ENCODE measurements around the gene TMEM267. TPM values are rescaled to one million over a fixed set of nuclear protein-coding genes. Genes with fewer than 3 reads are reported as not detected.

The TMEM267 gene
- total and polyA plus RNA-seq, 10 of the 15 experiments (the other 5 are each of a cell fraction or from before 2014, with no cell fraction given), result 7.7 to 37.3 (median 13.3) TPM

DNA sequence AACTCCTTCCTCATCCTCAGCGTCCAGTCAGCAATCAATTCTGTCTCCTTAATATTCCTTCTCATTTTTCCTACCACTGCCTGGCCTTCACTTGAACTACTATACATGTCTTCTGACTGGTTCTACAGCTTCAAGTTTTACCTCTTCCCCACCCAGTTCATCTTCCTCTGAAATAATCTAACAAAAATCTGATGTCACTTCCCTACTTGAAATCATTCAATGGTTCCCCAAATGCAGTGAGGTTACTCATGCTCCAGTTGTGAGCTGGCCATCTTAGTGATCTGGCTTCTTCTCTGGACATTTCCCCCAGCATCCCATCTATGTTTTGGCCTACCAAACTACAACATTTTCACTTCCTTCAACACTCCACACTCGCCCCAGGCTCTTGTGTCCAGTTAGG, 14.9 kb upstream of the TMEM267 start:
- ChIA-PET RAD21 (ENCODE audit: unreplicated experiment) (interaction anchor here (1.2 to 2.2 kb wide), 2 partner anchors 14 kb away, joined by 4 to 16 read pairs; partner anchors contain the start of gene TMEM267), SMC1A (ENCODE audit: uncharacterized antibody, unreplicated experiment) (interaction anchor here (0.9 to 3.4 kb wide), 5 partner anchors 8 to 524 kb away, joined by 3 to 20 read pairs (median 3); partner anchors contain the start of gene TMEM267), CTCF (interaction anchor here (1.3 to 2.2 kb wide), 6 partner anchors 9 to 111 kb away, joined by 4 to 7 read pairs (median 6); partner anchors contain the start of gene TMEM267), POLR2A (interaction anchor here (3.5 kb wide), 1 partner anchor 14 kb away, joined by 16 read pairs; the partner anchor contains the start of gene TMEM267)
- no peak overlapping the region for H3K4me2 ChIP-seq (ENCODE audit: control insufficient read depth, insufficient read depth)
- FAIRE-seq, result no peak
- H3K9me3 ChIP-seq (replicated peaks; ENCODE audit: control insufficient read depth, insufficient read depth, low read length), result no peaks in the 10 kb centered on the region
- in situ Hi-C loops (cut with MboI), result no loop called here
- H3K4me3 ChIP-seq, result no peak overlapping the region
- 76% methylated on average over 2 of the region's 2 CpGs for WGBS (ENCODE audit: insufficient coverage, insufficient replicate concordance, low lambda C conversion rate, missing lambda C conversion rate)
- H2AFZ ChIP-seq (ENCODE audit: control insufficient read depth, low read depth, low read length), result no peak overlapping the region
- H3K4me1 ChIP-seq (ENCODE audit: control insufficient read depth, insufficient read depth, low read length), result no peaks in the 10 kb centered on the region
- H3K79me2 ChIP-seq (ENCODE audit: control insufficient read depth, insufficient read depth, low read length), result no peaks in the 10 kb centered on the region
- intact Hi-C loops (cut with micrococcal nuclease; ENCODE audit: unreplicated experiment), result no loop called here
- no peak overlapping the region for H3K9ac ChIP-seq (ENCODE audit: control insufficient read depth, insufficient read depth, low read length)
- ATAC-seq, result no peak; the same call in 2 of the 3 replicates
- no peaks in the 10 kb centered on the region for H4K20me1 ChIP-seq (ENCODE audit: control insufficient read depth, insufficient read depth)
- no peaks in the 10 kb centered on the region for H3K27me3 ChIP-seq (replicated peaks in 1 of 2; ENCODE audit: control insufficient read depth in 2 of 2, insufficient read depth in 2 of 2, low read length in 1 of 2)
- no peaks in the 10 kb centered on the region for H3K36me3 ChIP-seq (ENCODE audit: control insufficient read depth in 2 of 2, insufficient read depth in 2 of 2, low read length in 1 of 2)
- DNase-seq (ENCODE audit: low read depth, low spot score), result no peak
- no TSS peak for BruUV-seq (replicated peaks)
- TF ChIP-seq CEBPB (IDR thresholded peaks at IDR 0.05; ENCODE audit: borderline replicate concordance in 1 of 2, low read depth in 2 of 2, low read length in 2 of 2), result no peak
- TF ChIP-seq CBX5 (IDR thresholded peaks at IDR 0.05; ENCODE audit: low read depth), result no peak
- no peak for TF ChIP-seq MTA2 (IDR thresholded peaks at IDR 0.05; ENCODE audit: low read depth)
- no peak for TF ChIP-seq TAF1 (IDR thresholded peaks at IDR 0.05; ENCODE audit: borderline replicate concordance, low read depth, low read length)
- no peak for TF ChIP-seq YBX1 (IDR thresholded peaks at IDR 0.05)
- no peak for TF ChIP-seq NFYA (IDR thresholded peaks at IDR 0.05; ENCODE audit: borderline replicate concordance, low read depth, low read length)
- TF ChIP-seq, protein P1, sequence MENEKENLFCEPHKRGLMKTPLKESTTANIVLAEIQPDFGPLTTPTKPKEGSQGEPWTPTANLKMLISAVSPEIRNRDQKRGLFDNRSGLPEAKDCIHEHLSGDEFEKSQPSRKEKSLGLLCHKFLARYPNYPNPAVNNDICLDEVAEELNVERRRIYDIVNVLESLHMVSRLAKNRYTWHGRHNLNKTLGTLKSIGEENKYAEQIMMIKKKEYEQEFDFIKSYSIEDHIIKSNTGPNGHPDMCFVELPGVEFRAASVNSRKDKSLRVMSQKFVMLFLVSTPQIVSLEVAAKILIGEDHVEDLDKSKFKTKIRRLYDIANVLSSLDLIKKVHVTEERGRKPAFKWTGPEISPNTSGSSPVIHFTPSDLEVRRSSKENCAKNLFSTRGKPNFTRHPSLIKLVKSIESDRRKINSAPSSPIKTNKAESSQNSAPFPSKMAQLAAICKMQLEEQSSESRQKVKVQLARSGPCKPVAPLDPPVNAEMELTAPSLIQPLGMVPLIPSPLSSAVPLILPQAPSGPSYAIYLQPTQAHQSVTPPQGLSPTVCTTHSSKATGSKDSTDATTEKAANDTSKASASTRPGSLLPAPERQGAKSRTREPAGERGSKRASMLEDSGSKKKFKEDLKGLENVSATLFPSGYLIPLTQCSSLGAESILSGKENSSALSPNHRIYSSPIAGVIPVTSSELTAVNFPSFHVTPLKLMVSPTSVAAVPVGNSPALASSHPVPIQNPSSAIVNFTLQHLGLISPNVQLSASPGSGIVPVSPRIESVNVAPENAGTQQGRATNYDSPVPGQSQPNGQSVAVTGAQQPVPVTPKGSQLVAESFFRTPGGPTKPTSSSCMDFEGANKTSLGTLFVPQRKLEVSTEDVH (IDR thresholded peaks at IDR 0.05; ENCODE audit: low read depth, partially characterized antibody), result no peak
- no peak for TF ChIP-seq ZNF384 (IDR thresholded peaks at IDR 0.05; ENCODE audit: borderline replicate concordance, low read depth, low read length)
- TF ChIP-seq WRNIP1 (IDR thresholded peaks at IDR 0.05; ENCODE audit: borderline replicate concordance, low read depth, low read length), result no peak
- TF ChIP-seq RB1 (IDR thresholded peaks at IDR 0.05; ENCODE audit: borderline replicate concordance), result no peak
- no peak for TF ChIP-seq RUNX3 (IDR thresholded peaks at IDR 0.05; ENCODE audit: low read length)
- no peak for TF ChIP-seq JUNB (IDR thresholded peaks at IDR 0.05)
- TF ChIP-seq BCL11A (IDR thresholded peaks at IDR 0.05; ENCODE audit: low read depth, low read length), result no peak
- no peak overlapping the region for H3K27ac ChIP-seq (ENCODE audit: control insufficient read depth, insufficient read depth)

Data from GM12878 (cell line).